ENCODE results near the gene CORO2A. TPM values are rescaled to one million over a fixed set of nuclear protein-coding genes. Genes with fewer than 3 reads are reported as not detected.

CORO2A gene
- total and polyA plus RNA-seq, 2 of the 8 experiments (the other 6 are each of a cell fraction or from before 2014, with no cell fraction given), result 13.7 to 27.9 TPM

GRCh38 chr9:98206754-98207153 lies 14.3 kb upstream of the CORO2A start (continued):
- TF ChIP-seq CHD7 (IDR thresholded peaks at IDR 0.05; ENCODE audit: insufficient replicate concordance, low read length) (no peak), YY1 (IDR thresholded peaks at IDR 0.05; ENCODE audit: low read depth, low read length) (no peak), PHF8 (conservative IDR thresholded peaks at IDR 0.05; ENCODE audit: low read depth, low read length) (no peak), CREB1 (IDR thresholded peaks at IDR 0.05) (no peak), SIN3A (conservative IDR thresholded peaks at IDR 0.05 in 1 of 2, IDR thresholded peaks at IDR 0.05 in 1 of 2; ENCODE audit: low read depth in 1 of 2, low read length in 2 of 2) (no peak), BRCA1 (IDR thresholded peaks at IDR 0.05; ENCODE audit: low read depth, low read length) (no peak), HDAC6 (IDR thresholded peaks at IDR 0.05; ENCODE audit: low read depth, low read length) (no peak), CBX5 (IDR thresholded peaks at IDR 0.05; ENCODE audit: low read depth, low read length) (no peak), TAF1 (IDR thresholded peaks at IDR 0.05; ENCODE audit: low read depth, low read length) (no peak), TEAD4 (IDR thresholded peaks at IDR 0.05; ENCODE audit: low read depth, low read length) (no peak), SIRT6 (IDR thresholded peaks at IDR 0.05; ENCODE audit: low read length) (no peak)
